Measurements from ENCODE around the gene AKT2. TPM values are rescaled to one million over a fixed set of nuclear protein-coding genes. Genes with fewer than 3 reads are reported as not detected.

The AKT2 gene
- polyA plus RNA-seq, 5 donors: 126 to 177 (median 173) TPM

- DNase-seq: peak; percentile 61 to 75
Observed at GRCh38 chr19:40190891-40191835, 94.0 kb downstream of the AKT2 start, which contains the start of gene MAP3K10. Gene MAP3K10, plus strand, starts transcription at chr19:40191426. Its CDS starts 606 bp downstream, at chr19:40192032.

GRCh38 chr19:40184273-40184672, 100.9 kb downstream of the AKT2 start:
- DNase-seq: no peak

Other genes with a start within 250 kb of the AKT2 start
- gene ZNF780B, start 229.1 kb downstream of the AKT2 start, polyA plus RNA-seq (ENCODE audit: insufficient read depth in 1 of 5, insufficient read length in 5 of 5, low replicate concordance in 1 of 5): 10 to 100 TPM; 15.5 to 40.6 (median 34.7) TPM
- gene ZNF780A, start 194.4 kb downstream of the AKT2 start, polyA plus RNA-seq (ENCODE audit: insufficient read depth in 1 of 5, insufficient read length in 5 of 5, low replicate concordance in 1 of 5): 10 to 100 TPM; 11.3 to 17.7 (median 16.4) TPM
- 10 to 100 TPM in 4 of 5 donors, 1 to 10 TPM in 1; 8.4 to 16.9 (median 12.1) TPM for gene MAP3K10, start 93.9 kb downstream of the AKT2 start, polyA plus RNA-seq (ENCODE audit: insufficient read depth in 1 of 5, insufficient read length in 5 of 5, low replicate concordance in 1 of 5)
- under 1 TPM in 3 of 5 donors, not detected in 2; 0.12 to 0.31 (median 0.17) TPM for gene TTC9B, start 67.0 kb downstream of the AKT2 start, polyA plus RNA-seq (ENCODE audit: insufficient read depth in 1 of 5, insufficient read length in 5 of 5, low replicate concordance in 1 of 5)
- gene CCNP, start 58.7 kb downstream of the AKT2 start, polyA plus RNA-seq (ENCODE audit: insufficient read depth in 1 of 5, insufficient read length in 5 of 5, low replicate concordance in 1 of 5): under 1 TPM; 0.25 to 0.78 (median 0.50) TPM
- gene C19orf47, start 63.1 kb upstream of the AKT2 start, polyA plus RNA-seq (ENCODE audit: insufficient read depth in 1 of 5, insufficient read length in 5 of 5, low replicate concordance in 1 of 5): 10 to 100 TPM; 10.1 to 19.1 (median 10.9) TPM
- 100 to 1,000 TPM; 247 to 495 (median 342) TPM for gene PLD3, start 63.4 kb upstream of the AKT2 start, polyA plus RNA-seq (ENCODE audit: insufficient read depth in 1 of 5, insufficient read length in 5 of 5, low replicate concordance in 1 of 5)
- gene HIPK4, start 104.8 kb upstream of the AKT2 start, polyA plus RNA-seq (ENCODE audit: insufficient read depth in 1 of 5, insufficient read length in 5 of 5, low replicate concordance in 1 of 5): under 1 TPM; 0.09 to 0.42 (median 0.18) TPM
- 10 to 100 TPM in 4 of 5 donors, 1 to 10 TPM in 1; 9.7 to 17.2 (median 11.0) TPM for gene PRX, start 128.0 kb upstream of the AKT2 start, polyA plus RNA-seq (ENCODE audit: insufficient read depth in 1 of 5, insufficient read length in 5 of 5, low replicate concordance in 1 of 5)
- gene SERTAD1, start 140.6 kb upstream of the AKT2 start, polyA plus RNA-seq (ENCODE audit: insufficient read depth in 1 of 5, insufficient read length in 5 of 5, low replicate concordance in 1 of 5): 1 to 10 TPM; 4.2 to 9.0 (median 6.1) TPM
- gene SERTAD3, start 159.0 kb upstream of the AKT2 start, polyA plus RNA-seq (ENCODE audit: insufficient read depth in 1 of 5, insufficient read length in 5 of 5, low replicate concordance in 1 of 5): 10 to 100 TPM; 23.6 to 39.5 (median 30.7) TPM
- gene BLVRB, start 180.4 kb upstream of the AKT2 start, polyA plus RNA-seq (ENCODE audit: insufficient read depth in 1 of 5, insufficient read length in 5 of 5, low replicate concordance in 1 of 5): 10 to 100 TPM; 43.5 to 83.3 (median 55.0) TPM
- gene SPTBN4, start 181.7 kb upstream of the AKT2 start, polyA plus RNA-seq (ENCODE audit: insufficient read depth in 1 of 5, insufficient read length in 5 of 5, low replicate concordance in 1 of 5): 1 to 10 TPM in 3 of 5 donors, under 1 TPM in 2; 0.73 to 1.9 (median 1.3) TPM